ENCODE results near the gene FMC1. TPM values are rescaled to one million over a fixed set of nuclear protein-coding genes. Genes with fewer than 3 reads are reported as not detected.
A peak's percentile ranks its signal among the peaks of the same experiment; 100 is the strongest.

FMC1 gene
- polyA plus RNA-seq, 3 donors = 10.3 to 39.4 (median 39.0) TPM

- Histone ChIP-seq H3K9me3 (replicated peaks in 1 of 2; ENCODE audit: control insufficient read depth in 1 of 2, insufficient read depth in 1 of 2, low read length in 2 of 2) (no peaks in the 10 kb centered on the region), H3K27ac (ENCODE audit: low read depth in 1 of 2, low read length in 2 of 2) (no peak overlapping the region), H2AFZ (ENCODE audit: insufficient read depth, low read depth, low read length, poor library complexity, severe bottlenecking) (no peak overlapping the region), H3K4me1 (ENCODE audit: control insufficient read depth in 1 of 2, insufficient read depth in 2 of 2, low read length in 2 of 2) (no peaks in the 10 kb centered on the region), H3K79me2 (ENCODE audit: insufficient read depth, low read length) (peaks cover 87% of the 10 kb centered on the region), H3K27me3 (ENCODE audit: control insufficient read depth in 2 of 2, insufficient read depth in 2 of 2, low read length in 2 of 2) (no peaks in the 10 kb centered on the region), H3K9ac (ENCODE audit: insufficient read depth, low read length, poor library complexity, severe bottlenecking) (no peak overlapping the region), H3K36me3 (replicated peaks in 1 of 2; ENCODE audit: control insufficient read depth in 1 of 2, insufficient read depth in 2 of 2, low read length in 2 of 2) (peaks cover 40 to 80% of the 10 kb centered on the region in 2 donors), H4K20me1 (ENCODE audit: insufficient read depth, low read length) (peaks cover 67% of the 10 kb centered on the region), H3K4me3 (replicated peaks in 1 of 3; ENCODE audit: low read depth in 2 of 3, low read length in 3 of 3) (no peak overlapping the region), H3K4me2 (replicated peaks; ENCODE audit: extremely low read depth, low read length, poor library complexity, severe bottlenecking) (no peak overlapping the region)
- WGBS (ENCODE audit: insufficient coverage) = no CpG with 5 or more reads among the region's 3 CpGs
- peaks cover 0 to 1% (median 0%) of the 10 kb centered on the region in 7 donors for H3K9me3 Mint-ChIP-seq
- H3K4me1 Mint-ChIP-seq = no peaks in the 10 kb centered on the region
- intact Hi-C loops (cut with micrococcal nuclease) = no loop called here
- no peak overlapping the region for H3K4me3 Mint-ChIP-seq
- no peak overlapping the region for H3K27ac Mint-ChIP-seq
- no peaks in the 10 kb centered on the region for H3K27me3 Mint-ChIP-seq (ENCODE audit: low read depth in 3 of 3)
- TF ChIP-seq CTCF (IDR thresholded peaks at IDR 0.05) = no peak
- no peak for DNase-seq
- peaks cover 38 to 77% of the 10 kb centered on the region in 2 donors for H3K36me3 Mint-ChIP-seq
Observed at GRCh38 chr7:139384611-139385010, 43.5 kb downstream of the FMC1 start.

- peak overlapping the region in 1 of 7 donors; percentile 77 for H3K27ac Mint-ChIP-seq
Observed at GRCh38 chr7:139387594-139387993, 46.5 kb downstream of the FMC1 start.

More at GRCh38 chr7:139387594-139387993, 46.5 kb downstream of the FMC1 start:
- Histone ChIP-seq H3K4me2 (replicated peaks; ENCODE audit: extremely low read depth, low read length, poor library complexity, severe bottlenecking) (no peak overlapping the region), H3K4me3 (replicated peaks in 1 of 3; ENCODE audit: low read depth in 2 of 3, low read length in 3 of 3) (no peak overlapping the region), H2AFZ (ENCODE audit: insufficient read depth, low read depth, low read length, poor library complexity, severe bottlenecking) (no peak overlapping the region), H3K79me2 (ENCODE audit: insufficient read depth, low read length) (peaks cover 87% of the 10 kb centered on the region), H3K36me3 (replicated peaks in 1 of 2; ENCODE audit: control insufficient read depth in 1 of 2, insufficient read depth in 2 of 2, low read length in 2 of 2) (peaks cover 36 to 85% of the 10 kb centered on the region in 2 donors), H3K4me1 (ENCODE audit: control insufficient read depth in 1 of 2, insufficient read depth in 2 of 2, low read length in 2 of 2) (no peaks in the 10 kb centered on the region), H3K9ac (ENCODE audit: insufficient read depth, low read length, poor library complexity, severe bottlenecking) (no peak overlapping the region), H3K27me3 (ENCODE audit: control insufficient read depth in 2 of 2, insufficient read depth in 2 of 2, low read length in 2 of 2) (no peaks in the 10 kb centered on the region), H4K20me1 (ENCODE audit: insufficient read depth, low read length) (peaks cover 61% of the 10 kb centered on the region), H3K27ac (ENCODE audit: low read depth in 1 of 2, low read length in 2 of 2) (no peak overlapping the region), H3K9me3 (replicated peaks in 1 of 2; ENCODE audit: control insufficient read depth in 1 of 2, insufficient read depth in 1 of 2, low read length in 2 of 2) (no peaks in the 10 kb centered on the region)
- TF ChIP-seq CTCF (IDR thresholded peaks at IDR 0.05) = no peak
- Mint-ChIP-seq H3K27me3 (ENCODE audit: low read depth in 3 of 3) (no peaks in the 10 kb centered on the region), H3K36me3 (peaks cover 44 to 80% of the 10 kb centered on the region in 2 donors), H3K9me3 (no peaks in the 10 kb centered on the region), H3K4me1 (no peaks in the 10 kb centered on the region), H3K4me3 (no peak overlapping the region)
- no peak for DNase-seq
- 96% methylated on average over 3 of the region's 5 CpGs for WGBS (ENCODE audit: insufficient coverage)
- intact Hi-C loops (cut with micrococcal nuclease) = no loop called here

All from CD14-positive monocyte (primary cell).